Endothelial cell of umbilical vein (primary cell): ENCODE measurements around the gene RMND5A. TPM values are rescaled to one million over a fixed set of nuclear protein-coding genes. Genes with fewer than 3 reads are reported as not detected.

Experiments
- BruUV-seq: library from RNA; stranded (reverse); fragments of 400-500 nt; replicated peaks from 2 replicates; lab custom pipeline; 2021; lab: Mats Ljungman, UMichigan
- CTCF ChIA-PET: fragments of 300-600, 350-600 bp; sonication (Branson Sonifier 250); formaldehyde crosslinking; loops from one replicate; lab custom pipeline; 2021; ENCODE audit warnings: antibody characterized with exemption, inconsistent platforms; lab: Charles Lee
- POLR2A ChIA-PET: fragments of 300-600, 350-600 bp; sonication (Branson Sonifier 250); formaldehyde crosslinking; loops from one replicate; lab custom pipeline; 2021; ENCODE audit warnings: antibody characterized with exemption, inconsistent platforms; lab: Charles Lee
- DNase-seq: peaks from one replicate; pipeline ENCODE4 v3.0.0-alpha.2; 2011; ENCODE audit warnings: low read depth, low spot score
- FAIRE-seq: peaks from 2 replicates; lab custom pipeline; 2011; peaks lifted over from hg19 to GRCh38; lab: Jason Lieb, UNC
- H2AFZ ChIP-seq: 2 replicates; pipeline ENCODE4 v1.6.0; 2012; ENCODE audit warnings: low read depth, low read length, control low read depth, inconsistent platforms
- H3K27ac ChIP-seq: 2 replicates; pipeline ENCODE4 v1.5.1; 2011; ENCODE audit warnings: low read depth, mild to moderate bottlenecking, control low read depth, low read length, moderate library complexity; ENCODE audit not compliant: insufficient read depth
- H3K27me3 ChIP-seq, 2 experiments: 2 replicates each; pipeline versions ENCODE4 v1.6.0 to v1.6.1; 2011; ENCODE audit warnings: low read length in 2 of 2, mixed read lengths in 1 of 2; ENCODE audit not compliant: control insufficient read depth in 2 of 2, insufficient read depth in 2 of 2
- H3K36me3 ChIP-seq, 2 experiments: 2 replicates in 1 of 2; 3 replicates in 1 of 2; pipeline ENCODE4 v1.5.1; 2011; ENCODE audit warnings: low read length in 2 of 2, mild to moderate bottlenecking in 1 of 2, moderate library complexity in 1 of 2; ENCODE audit not compliant: control insufficient read depth in 2 of 2, insufficient read depth in 2 of 2; ENCODE audit errors: extremely low read depth in 1 of 2
- H3K4me1 ChIP-seq: 3 replicates; pipeline ENCODE4 v1.5.1; 2011; ENCODE audit warnings: mild to moderate bottlenecking, low read length; ENCODE audit not compliant: control insufficient read depth, insufficient read depth; ENCODE audit errors: extremely low read depth
- H3K4me2 ChIP-seq: 2 replicates; pipeline ENCODE4 v1.6.1; 2011; ENCODE audit warnings: low read length, control low read depth, mixed read lengths; ENCODE audit not compliant: insufficient read depth
- H3K4me3 ChIP-seq, 3 experiments: fragments of 200-600 bp in 1 of 3; sonication (generic), shearing (Covaris generic) in 1 of 3; replicated peaks in 1 of 3; 2 replicates each; pipeline ENCODE4 v1.5.1; 2011 to 2016; ENCODE audit warnings: control low read depth in 3 of 3, low read length in 3 of 3, mild to moderate bottlenecking in 2 of 3, inconsistent platforms in 1 of 3, low read depth in 1 of 3, moderate library complexity in 1 of 3; ENCODE audit not compliant: insufficient read depth in 1 of 3
- H3K79me2 ChIP-seq: 2 replicates; pipeline ENCODE4 v1.6.0; 2012; ENCODE audit warnings: low read length, inconsistent platforms; ENCODE audit not compliant: control insufficient read depth, insufficient read depth
- H3K9ac ChIP-seq: replicated peaks from 2 replicates; pipeline ENCODE3; 2011; ENCODE audit warnings: low read length, control low read depth; ENCODE audit not compliant: insufficient read depth; ENCODE audit errors: extremely low read depth
- H3K9me1 ChIP-seq: replicated peaks from 3 replicates; pipeline ENCODE4 v1.6.0; 2011; ENCODE audit warnings: mild to moderate bottlenecking, low read length; ENCODE audit not compliant: control insufficient read depth, insufficient read depth; ENCODE audit errors: extremely low read depth
- H3K9me3 ChIP-seq: replicated peaks from 2 replicates; pipeline ENCODE4 v1.5.1; 2012; ENCODE audit warnings: low read length, inconsistent platforms; ENCODE audit not compliant: control insufficient read depth, insufficient read depth
- H4K20me1 ChIP-seq: replicated peaks from 2 replicates; pipeline ENCODE3; 2011; ENCODE audit warnings: mild to moderate bottlenecking, low read length; ENCODE audit not compliant: control insufficient read depth, insufficient read depth; ENCODE audit errors: extremely low read depth
- FOS ChIP-seq: IDR thresholded peaks from 2 replicates; pipeline ENCODE4 v1.6.1; 2011; ENCODE audit warnings: mild to moderate bottlenecking, low read length, moderate library complexity, borderline replicate concordance; ENCODE audit not compliant: insufficient read depth
- JUN ChIP-seq: IDR thresholded peaks from 2 replicates; pipeline ENCODE4 v1.6.1; 2011; ENCODE audit warnings: borderline replicate concordance, low read depth; ENCODE audit not compliant: insufficient read length, insufficient read depth
- MYC ChIP-seq: IDR thresholded peaks from one replicate; pipeline ENCODE4 v1.6.1; 2011; ENCODE audit warnings: mild to moderate bottlenecking, low read depth, low read length
- POLR2A ChIP-seq: IDR thresholded peaks from 2 replicates; pipeline ENCODE4 v1.6.1; 2012; ENCODE audit warnings: low read depth, mild to moderate bottlenecking, control low read depth, low read length
- dilution Hi-C: fragments of 300-500 bp; cut with MboI; formaldehyde crosslinking; loops from one replicate; pipeline ENCODE4 v1.15.0; 2019; ENCODE audit warnings: low sequenced_read_pairs; ENCODE audit not compliant: extremely low pct_ligation_motif_present
- intact Hi-C: fragments of 100-400 bp; cut with micrococcal nuclease; formaldehyde crosslinking; loops from one replicate; pipeline ENCODE4 v1.10.0; 2022
- polyA plus RNA-seq, 4 experiments: library from polyadenylated mRNA; depleted of rRNA in 3 of 4; stranded (reverse) in 3 of 4; unstranded in 1 of 4; fragments of >200 nt; gene quantifications; 2 replicates each; pipeline versions ENCODE4 v1.2.1 to v1.2.3, GENCODE V29; 2011 to 2012; ENCODE audit warnings: missing spikeins in 1 of 4
- total RNA-seq: library from RNA; stranded (reverse); gene quantifications from 2 replicates; pipeline ENCODE4 v1.2.3, GENCODE V29; 2021
- TF ChIP-seq, protein P1 (sequence below), 2 donors: IDR thresholded peaks; 1 replicate in 1 of 2; 2 replicates in 1 of 2; pipeline ENCODE4 v1.5.1; 2011; ENCODE audit warnings: low read length in 2 of 2, mild to moderate bottlenecking in 2 of 2, moderate library complexity in 2 of 2, control low read depth in 1 of 2, inconsistent platforms in 1 of 2, low read depth in 1 of 2; ENCODE audit not compliant: insufficient read depth in 1 of 2; ENCODE audit errors: extremely low read depth in 1 of 2
- TF ChIP-seq, protein P2 (sequence below): IDR thresholded peaks from 2 replicates; pipeline ENCODE4 v1.6.1; 2011; ENCODE audit not compliant: insufficient read depth, insufficient read length

Gene RMND5A
- total and polyA plus RNA-seq, 2 donors (not counting 3 experiments of a cell fraction or from before 2014, with no cell fraction given), result 10.8 to 21.5 TPM

DNA sequence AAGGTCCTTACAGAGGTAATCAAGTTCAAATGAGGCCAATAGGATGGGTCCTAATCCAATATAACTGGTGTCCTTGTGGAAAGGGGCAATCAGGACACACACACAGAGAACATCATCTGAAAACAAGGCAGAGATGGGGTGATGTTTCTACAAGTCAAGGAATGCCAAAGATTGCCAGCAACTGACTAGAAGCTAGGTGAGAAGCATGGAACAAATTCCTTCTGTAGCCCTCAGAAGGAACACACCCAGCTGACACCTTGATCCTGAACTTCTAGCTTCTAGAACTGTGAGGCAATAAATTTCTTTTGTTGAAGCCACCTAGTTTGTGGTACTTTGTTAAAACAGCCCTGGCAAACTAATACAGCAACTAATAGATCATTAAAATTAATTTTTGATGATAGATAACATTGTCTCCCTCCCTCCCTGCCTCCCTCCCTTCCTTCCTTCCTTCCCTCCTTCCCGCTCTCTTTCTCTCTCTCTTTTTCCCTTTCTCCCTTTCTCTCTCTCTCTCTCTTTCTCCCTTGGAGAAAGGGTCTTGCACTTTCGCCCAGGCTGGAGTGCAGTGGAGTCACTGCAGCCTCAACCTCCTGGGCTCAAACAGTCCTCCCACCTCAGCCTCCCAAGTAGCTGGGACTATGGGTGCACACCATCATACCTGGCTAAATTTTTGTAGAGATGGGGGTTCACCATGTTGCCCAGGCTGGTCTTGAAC, 80.9 kb downstream of the RMND5A start:
- peaks cover 3% of the 10 kb centered on the region for H3K9me3 ChIP-seq
- H3K79me2 ChIP-seq, result no peaks in the 10 kb centered on the region
- no peaks in the 10 kb centered on the region for H3K36me3 ChIP-seq
- no peak overlapping the region for H3K4me2 ChIP-seq
- no peaks in the 10 kb centered on the region for H3K9me1 ChIP-seq
- TF ChIP-seq, protein P1, sequence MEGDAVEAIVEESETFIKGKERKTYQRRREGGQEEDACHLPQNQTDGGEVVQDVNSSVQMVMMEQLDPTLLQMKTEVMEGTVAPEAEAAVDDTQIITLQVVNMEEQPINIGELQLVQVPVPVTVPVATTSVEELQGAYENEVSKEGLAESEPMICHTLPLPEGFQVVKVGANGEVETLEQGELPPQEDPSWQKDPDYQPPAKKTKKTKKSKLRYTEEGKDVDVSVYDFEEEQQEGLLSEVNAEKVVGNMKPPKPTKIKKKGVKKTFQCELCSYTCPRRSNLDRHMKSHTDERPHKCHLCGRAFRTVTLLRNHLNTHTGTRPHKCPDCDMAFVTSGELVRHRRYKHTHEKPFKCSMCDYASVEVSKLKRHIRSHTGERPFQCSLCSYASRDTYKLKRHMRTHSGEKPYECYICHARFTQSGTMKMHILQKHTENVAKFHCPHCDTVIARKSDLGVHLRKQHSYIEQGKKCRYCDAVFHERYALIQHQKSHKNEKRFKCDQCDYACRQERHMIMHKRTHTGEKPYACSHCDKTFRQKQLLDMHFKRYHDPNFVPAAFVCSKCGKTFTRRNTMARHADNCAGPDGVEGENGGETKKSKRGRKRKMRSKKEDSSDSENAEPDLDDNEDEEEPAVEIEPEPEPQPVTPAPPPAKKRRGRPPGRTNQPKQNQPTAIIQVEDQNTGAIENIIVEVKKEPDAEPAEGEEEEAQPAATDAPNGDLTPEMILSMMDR (IDR thresholded peaks at IDR 0.05; ENCODE audit: extremely low read depth in 1 of 2, insufficient read depth in 1 of 2, low read depth in 1 of 2, low read length in 2 of 2), result no peak
- TF ChIP-seq POLR2A (no peak), JUN (no peak), FOS (no peak), MYC (no peak)
- TF ChIP-seq, protein P2, sequence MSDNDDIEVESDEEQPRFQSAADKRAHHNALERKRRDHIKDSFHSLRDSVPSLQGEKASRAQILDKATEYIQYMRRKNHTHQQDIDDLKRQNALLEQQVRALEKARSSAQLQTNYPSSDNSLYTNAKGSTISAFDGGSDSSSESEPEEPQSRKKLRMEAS, result no peak
- POLR2A ChIA-PET, result no interaction called here
- no peaks in the 10 kb centered on the region for H4K20me1 ChIP-seq
- dilution Hi-C loops, result no loop called here
- no peaks in the 10 kb centered on the region for H3K4me1 ChIP-seq
- H3K4me3 ChIP-seq, result no peak overlapping the region
- DNase-seq, result no peak
- no peak overlapping the region for H3K27ac ChIP-seq
- no peak overlapping the region for H3K9ac ChIP-seq
- CTCF ChIA-PET, result no interaction called here
- H3K27me3 ChIP-seq, result peaks cover 2 to 4% of the 10 kb centered on the region in 2 experiments
- FAIRE-seq, result no peak
- intact Hi-C loops, result no loop called here
- H2AFZ ChIP-seq, result no peak overlapping the region
- no TSS peak for BruUV-seq
